ENCODE data around the gene LSR. TPM values are rescaled to one million over a fixed set of nuclear protein-coding genes. Genes with fewer than 3 reads are reported as not detected.

Gene LSR
- total RNA-seq, 1 donor from 2014 or later, result 0.83 TPM

- peaks cover 17% of the 10 kb centered on the region for H3K27me3 Mint-ChIP-seq (ENCODE audit: unreplicated experiment)
- no peaks in the 10 kb centered on the region for H3K36me3 Mint-ChIP-seq (ENCODE audit: unreplicated experiment)
- no peak for DNase-seq (ENCODE audit: extremely low spot score, unreplicated experiment)
Observed at GRCh38 chr19:35205733-35206323, 43.0 kb upstream of the LSR start.

GRCh38 chr19:35206379-35206778, 42.4 kb upstream of the LSR start:
- Mint-ChIP-seq H3K4me1 (ENCODE audit: unreplicated experiment) (no peaks in the 10 kb centered on the region), H3K36me3 (ENCODE audit: unreplicated experiment) (no peaks in the 10 kb centered on the region), H3K27ac (ENCODE audit: unreplicated experiment) (no peak overlapping the region), H3K9me3 (ENCODE audit: unreplicated experiment) (peaks cover 4% of the 10 kb centered on the region), H3K4me3 (ENCODE audit: unreplicated experiment) (no peak overlapping the region), H3K27me3 (ENCODE audit: unreplicated experiment) (peaks cover 16% of the 10 kb centered on the region)
- TF ChIP-seq CTCF (IDR thresholded peaks at IDR 0.05), result no peak
- DNase-seq (ENCODE audit: extremely low spot score, unreplicated experiment), result peak; percentile 8

More at GRCh38 chr19:35205733-35206323, 43.0 kb upstream of the LSR start:
- TF ChIP-seq CTCF (IDR thresholded peaks at IDR 0.05), result no peak
- Mint-ChIP-seq H3K4me1 (ENCODE audit: unreplicated experiment) (no peaks in the 10 kb centered on the region), H3K27ac (ENCODE audit: unreplicated experiment) (no peak overlapping the region), H3K4me3 (ENCODE audit: unreplicated experiment) (no peak overlapping the region), H3K9me3 (ENCODE audit: unreplicated experiment) (peaks cover 4% of the 10 kb centered on the region)

GRCh38 chr19:35206855-35207254, 41.9 kb upstream of the LSR start:
- Mint-ChIP-seq H3K36me3 (ENCODE audit: unreplicated experiment) (no peaks in the 10 kb centered on the region), H3K4me3 (ENCODE audit: unreplicated experiment) (no peak overlapping the region), H3K27me3 (ENCODE audit: unreplicated experiment) (peaks cover 14% of the 10 kb centered on the region), H3K27ac (ENCODE audit: unreplicated experiment) (no peak overlapping the region), H3K9me3 (ENCODE audit: unreplicated experiment) (peaks cover 4% of the 10 kb centered on the region), H3K4me1 (ENCODE audit: unreplicated experiment) (no peaks in the 10 kb centered on the region)
- DNase-seq (ENCODE audit: extremely low spot score, unreplicated experiment), result no peak
- TF ChIP-seq CTCF (IDR thresholded peaks at IDR 0.05), result no peak

GRCh38 chr19:35207391-35207871, 41.4 kb upstream of the LSR start:
- Mint-ChIP-seq H3K36me3 (ENCODE audit: unreplicated experiment) (no peaks in the 10 kb centered on the region), H3K9me3 (ENCODE audit: unreplicated experiment) (peaks cover 4% of the 10 kb centered on the region), H3K4me1 (ENCODE audit: unreplicated experiment) (no peaks in the 10 kb centered on the region), H3K27me3 (ENCODE audit: unreplicated experiment) (peaks cover 14% of the 10 kb centered on the region), H3K4me3 (ENCODE audit: unreplicated experiment) (no peak overlapping the region), H3K27ac (ENCODE audit: unreplicated experiment) (no peak overlapping the region)
- TF ChIP-seq CTCF (IDR thresholded peaks at IDR 0.05), result no peak
- no peak for DNase-seq (ENCODE audit: extremely low spot score, unreplicated experiment)

GRCh38 chr19:35208121-35208520, 40.7 kb upstream of the LSR start:
- Mint-ChIP-seq H3K27me3 (ENCODE audit: unreplicated experiment) (peaks cover 14% of the 10 kb centered on the region), H3K4me3 (ENCODE audit: unreplicated experiment) (no peak overlapping the region), H3K4me1 (ENCODE audit: unreplicated experiment) (no peaks in the 10 kb centered on the region), H3K36me3 (ENCODE audit: unreplicated experiment) (no peaks in the 10 kb centered on the region), H3K9me3 (ENCODE audit: unreplicated experiment) (peaks cover 4% of the 10 kb centered on the region), H3K27ac (ENCODE audit: unreplicated experiment) (no peak overlapping the region)
- DNase-seq (ENCODE audit: extremely low spot score, unreplicated experiment), result no peak
- TF ChIP-seq CTCF (IDR thresholded peaks at IDR 0.05), result no peak
